HCT116 (cell line): ENCODE results near the gene PRKN. TPM values are rescaled to one million over a fixed set of nuclear protein-coding genes. Genes with fewer than 3 reads are reported as not detected.

Experiments used
- ATAC-seq: fragments of 200-7000 bp; cut with Tn5 transposase; 2 replicates; pipeline ENCODE4 v1.9.1; 2020; ENCODE audit warnings: mild to moderate bottlenecking, moderate library complexity
- BruUV-seq: library from RNA; stranded (reverse); fragments of 400-500 nt; replicated peaks from 2 replicates; lab custom pipeline; 2021; lab: Mats Ljungman, UMichigan
- CTCF ChIA-PET: fragments of 300-600 bp; sonication (Branson Sonifier 250); formaldehyde crosslinking; loops from one replicate; lab custom pipeline; 2021; ENCODE audit warnings: antibody characterized with exemption; lab: Charles Lee
- POLR2A ChIA-PET: fragments of 300-600, 350-600 bp; sonication (Branson Sonifier 250); formaldehyde crosslinking; loops from one replicate; lab custom pipeline; 2021; ENCODE audit warnings: antibody characterized with exemption; lab: Charles Lee
- RAD21 ChIA-PET, 2 experiments: fragments of 300-600 bp; sonication (Branson Sonifier 250); formaldehyde crosslinking; loops; one replicate each; lab custom pipeline; 2023; ENCODE audit warnings: low total read pairs in 2 of 2; ENCODE audit not compliant: uncharacterized antibody in 2 of 2, unreplicated experiment in 2 of 2, low non-redundant PET in 1 of 2; lab: Charles Lee
- DNase-seq: peaks from one replicate; pipeline ENCODE4 v3.0.0-alpha.2; 2010; ENCODE audit warnings: low read depth, low spot score
- H2AFZ ChIP-seq: fragments of 200-600 bp; shearing (Covaris generic), sonication (generic); 2 replicates; pipeline ENCODE4 v1.6.1; 2017; ENCODE audit warnings: low read depth, mixed run types, mixed read lengths, antibody characterized with exemption, low read length; ENCODE audit not compliant: poor library complexity, severe bottlenecking
- H3K27ac ChIP-seq: 2 replicates; pipeline ENCODE4 v1.5.1; 2012; ENCODE audit warnings: low read depth, low read length
- H3K27me3 ChIP-seq: fragments of 200-600 bp; sonication (generic); 2 replicates; pipeline ENCODE4 v1.6.1; 2016; ENCODE audit warnings: mixed run types, low read length, mixed read lengths; ENCODE audit not compliant: insufficient read depth
- H3K36me3 ChIP-seq, 2 experiments: fragments of 200-500 bp in 1 of 2; fragments of 200-600 bp in 1 of 2; sonication (Bioruptor generic) in 1 of 2; sonication (generic) in 1 of 2; 2 replicates each; pipeline versions ENCODE4 v1.5.1 to v1.6.1; 2014 to 2016; ENCODE audit warnings: low read length in 2 of 2, inconsistent platforms in 1 of 2, mixed read lengths in 1 of 2, mixed run types in 1 of 2; ENCODE audit not compliant: insufficient read depth in 2 of 2, control insufficient read depth in 1 of 2
- H3K4me1 ChIP-seq, 2 experiments: fragments of 200-600 bp in 1 of 2; sonication (generic) in 1 of 2; 2 replicates each; pipeline versions ENCODE4 v1.5.1 to v1.6.1; 2012 to 2017; ENCODE audit warnings: low read length in 2 of 2, inconsistent platforms in 1 of 2, mild to moderate bottlenecking in 1 of 2, mixed read lengths in 1 of 2, mixed run types in 1 of 2, moderate library complexity in 1 of 2; ENCODE audit not compliant: insufficient read depth in 2 of 2, control insufficient read depth in 1 of 2
- H3K4me2 ChIP-seq: fragments of 200-600 bp; sonication (generic); 2 replicates; pipeline ENCODE4 v1.6.1; 2017; ENCODE audit warnings: mixed run types, low read length, mixed read lengths
- H3K4me3 ChIP-seq, 2 experiments: fragments of 200-600 bp in 1 of 2; sonication (generic) in 1 of 2; replicated peaks in 1 of 2; 2 replicates each; pipeline ENCODE4 v1.5.1; 2011 to 2016; ENCODE audit warnings: low read length in 2 of 2, control low read depth in 1 of 2, low read depth in 1 of 2, mild to moderate bottlenecking in 1 of 2, mixed read lengths in 1 of 2, mixed run types in 1 of 2
- H3K79me2 ChIP-seq: fragments of 200-600 bp; sonication (generic); 2 replicates; pipeline ENCODE4 v1.6.1; 2017; ENCODE audit warnings: mild to moderate bottlenecking, mixed run types, low read length, moderate library complexity, mixed read lengths; ENCODE audit not compliant: insufficient read depth
- H3K9ac ChIP-seq: fragments of 200-600 bp; sonication (generic); 2 replicates; pipeline ENCODE4 v1.6.1; 2016; ENCODE audit warnings: low read length, mixed read lengths
- H3K9me2 ChIP-seq: fragments of 200-600 bp; sonication (generic), shearing (Covaris generic); 2 replicates; pipeline ENCODE4 v1.6.1; 2017; ENCODE audit warnings: mixed run types, mild to moderate bottlenecking, moderate library complexity; ENCODE audit not compliant: insufficient read depth
- H3K9me3 ChIP-seq, 2 experiments: fragments of 200-500 bp in 1 of 2; fragments of 200-600 bp in 1 of 2; sonication (Bioruptor generic) in 1 of 2; sonication (generic) in 1 of 2; 2 replicates each; pipeline ENCODE4 v1.6.1; 2014 to 2017; ENCODE audit warnings: low read length in 2 of 2, mixed read lengths in 2 of 2, inconsistent platforms in 1 of 2, low read depth in 1 of 2, mild to moderate bottlenecking in 1 of 2, mixed run types in 1 of 2, moderate library complexity in 1 of 2; ENCODE audit not compliant: control insufficient read depth in 1 of 2, insufficient read depth in 1 of 2
- H4K20me1 ChIP-seq: fragments of 200-600 bp; sonication (generic), shearing (Covaris generic); 2 replicates; pipeline ENCODE4 v1.6.1; 2017; ENCODE audit warnings: mixed run types, mild to moderate bottlenecking, moderate library complexity; ENCODE audit not compliant: insufficient read depth
- CBX3 ChIP-seq: IDR thresholded peaks from 2 replicates; pipeline ENCODE4 v1.6.1; 2012; ENCODE audit warnings: low read depth
- CEBPB ChIP-seq: IDR thresholded peaks from 2 replicates; pipeline ENCODE4 v1.6.1; 2012; ENCODE audit warnings: low read depth
- ELF1 ChIP-seq: IDR thresholded peaks from 2 replicates; pipeline ENCODE4 v1.6.1; 2012; ENCODE audit warnings: low read depth, borderline replicate concordance
- EZH2 ChIP-seq: fragments of 200-600 bp; sonication (generic); IDR thresholded peaks from 2 replicates; pipeline ENCODE4 v1.6.1; 2017; ENCODE audit warnings: antibody characterized with exemption, mixed run types
- FOSL1 ChIP-seq: IDR thresholded peaks from 2 replicates; pipeline ENCODE4 v1.6.1; 2012; ENCODE audit warnings: low read depth
- POLR2A ChIP-seq: IDR thresholded peaks from 2 replicates; pipeline ENCODE4 v1.7.0; 2011; ENCODE audit warnings: borderline replicate concordance; ENCODE audit not compliant: insufficient read depth, insufficient read length; ENCODE audit errors: extremely low read depth
- RAD21 ChIP-seq: IDR thresholded peaks from 2 replicates; pipeline ENCODE4 v1.6.1; 2012; ENCODE audit warnings: low read depth, mild to moderate bottlenecking
- SP1 ChIP-seq: IDR thresholded peaks from 2 replicates; pipeline ENCODE4 v1.6.1; 2012; ENCODE audit warnings: low read depth
- TCF7L2 ChIP-seq: IDR thresholded peaks from 2 replicates; pipeline ENCODE4 v1.7.0; 2011; ENCODE audit warnings: borderline replicate concordance, inconsistent platforms; ENCODE audit not compliant: insufficient read depth, insufficient read length; ENCODE audit errors: extremely low read depth
- ZFX ChIP-seq: fragments of 450-650 bp; IDR thresholded peaks from 2 replicates; pipeline ENCODE4 v1.6.1; 2017
- intact Hi-C: fragments of 100-400 bp; cut with micrococcal nuclease; formaldehyde crosslinking; loops from 2 replicates; pipeline ENCODE4 v1.10.0; 2022
- total RNA-seq: library from RNA; stranded (reverse); gene quantifications from one replicate; pipeline ENCODE4 v1.2.1, GENCODE V29; 2021; ENCODE audit not compliant: unreplicated experiment
- TF ChIP-seq, protein P1 (sequence below): IDR thresholded peaks from 2 replicates; pipeline ENCODE4 v1.6.1; 2012; ENCODE audit warnings: low read depth
- TF ChIP-seq, protein P2 (sequence below): IDR thresholded peaks from 2 replicates; pipeline ENCODE4 v1.6.1; 2012
- TF ChIP-seq, protein P3 (sequence below): IDR thresholded peaks from 2 replicates; pipeline ENCODE4 v1.6.1; 2011; ENCODE audit warnings: mild to moderate bottlenecking, low read length, moderate library complexity; ENCODE audit not compliant: insufficient replicate concordance; ENCODE audit errors: extremely low read depth

Gene PRKN
- total RNA-seq, 1 experiment from 2014 or later = 2.6 TPM

DNA sequence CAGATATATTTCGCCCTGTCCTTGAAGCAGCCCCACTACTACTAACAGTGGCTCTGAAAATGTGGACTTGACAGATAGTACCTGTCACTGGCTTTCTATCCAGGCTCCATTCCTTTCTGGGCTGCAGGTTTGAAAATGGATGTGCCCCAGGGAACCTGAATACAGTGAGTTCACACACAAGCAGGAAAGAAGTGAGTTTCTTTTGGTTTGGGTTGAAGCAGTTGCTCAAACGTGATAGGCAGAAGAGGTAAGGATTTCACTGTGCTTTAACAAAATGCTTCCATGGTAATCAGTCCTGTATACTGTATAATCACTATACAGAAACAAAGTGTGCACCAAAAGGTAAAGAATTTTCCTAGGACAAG is 382.9 kb downstream of the PRKN start:
- TF ChIP-seq RAD21 (no peak), CEBPB (no peak), ELF1 (no peak)
- TF ChIP-seq, protein P1, sequence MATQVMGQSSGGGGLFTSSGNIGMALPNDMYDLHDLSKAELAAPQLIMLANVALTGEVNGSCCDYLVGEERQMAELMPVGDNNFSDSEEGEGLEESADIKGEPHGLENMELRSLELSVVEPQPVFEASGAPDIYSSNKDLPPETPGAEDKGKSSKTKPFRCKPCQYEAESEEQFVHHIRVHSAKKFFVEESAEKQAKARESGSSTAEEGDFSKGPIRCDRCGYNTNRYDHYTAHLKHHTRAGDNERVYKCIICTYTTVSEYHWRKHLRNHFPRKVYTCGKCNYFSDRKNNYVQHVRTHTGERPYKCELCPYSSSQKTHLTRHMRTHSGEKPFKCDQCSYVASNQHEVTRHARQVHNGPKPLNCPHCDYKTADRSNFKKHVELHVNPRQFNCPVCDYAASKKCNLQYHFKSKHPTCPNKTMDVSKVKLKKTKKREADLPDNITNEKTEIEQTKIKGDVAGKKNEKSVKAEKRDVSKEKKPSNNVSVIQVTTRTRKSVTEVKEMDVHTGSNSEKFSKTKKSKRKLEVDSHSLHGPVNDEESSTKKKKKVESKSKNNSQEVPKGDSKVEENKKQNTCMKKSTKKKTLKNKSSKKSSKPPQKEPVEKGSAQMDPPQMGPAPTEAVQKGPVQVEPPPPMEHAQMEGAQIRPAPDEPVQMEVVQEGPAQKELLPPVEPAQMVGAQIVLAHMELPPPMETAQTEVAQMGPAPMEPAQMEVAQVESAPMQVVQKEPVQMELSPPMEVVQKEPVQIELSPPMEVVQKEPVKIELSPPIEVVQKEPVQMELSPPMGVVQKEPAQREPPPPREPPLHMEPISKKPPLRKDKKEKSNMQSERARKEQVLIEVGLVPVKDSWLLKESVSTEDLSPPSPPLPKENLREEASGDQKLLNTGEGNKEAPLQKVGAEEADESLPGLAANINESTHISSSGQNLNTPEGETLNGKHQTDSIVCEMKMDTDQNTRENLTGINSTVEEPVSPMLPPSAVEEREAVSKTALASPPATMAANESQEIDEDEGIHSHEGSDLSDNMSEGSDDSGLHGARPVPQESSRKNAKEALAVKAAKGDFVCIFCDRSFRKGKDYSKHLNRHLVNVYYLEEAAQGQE = no peak
- no peak overlapping the region for H3K9ac ChIP-seq
- DNase-seq = no peak
- ATAC-seq = no peak
- no peaks in the 10 kb centered on the region for H3K36me3 ChIP-seq
- H3K9me2 ChIP-seq = no peaks in the 10 kb centered on the region
- H2AFZ ChIP-seq = no peak overlapping the region
- CTCF ChIA-PET = no interaction called here
- H3K4me2 ChIP-seq = no peak overlapping the region
- no peaks in the 10 kb centered on the region for H3K79me2 ChIP-seq
- no peaks in the 10 kb centered on the region for H3K4me1 ChIP-seq
- intact Hi-C loops = no loop called here
- RAD21 ChIA-PET = no interaction called here
- no peaks in the 10 kb centered on the region for H4K20me1 ChIP-seq
- H3K9me3 ChIP-seq = no peaks in the 10 kb centered on the region
- no TSS peak for BruUV-seq
- H3K4me3 ChIP-seq = no peak overlapping the region
- H3K27me3 ChIP-seq = no peaks in the 10 kb centered on the region
- H3K27ac ChIP-seq = no peak overlapping the region
- POLR2A ChIA-PET = no interaction called here

DNA sequence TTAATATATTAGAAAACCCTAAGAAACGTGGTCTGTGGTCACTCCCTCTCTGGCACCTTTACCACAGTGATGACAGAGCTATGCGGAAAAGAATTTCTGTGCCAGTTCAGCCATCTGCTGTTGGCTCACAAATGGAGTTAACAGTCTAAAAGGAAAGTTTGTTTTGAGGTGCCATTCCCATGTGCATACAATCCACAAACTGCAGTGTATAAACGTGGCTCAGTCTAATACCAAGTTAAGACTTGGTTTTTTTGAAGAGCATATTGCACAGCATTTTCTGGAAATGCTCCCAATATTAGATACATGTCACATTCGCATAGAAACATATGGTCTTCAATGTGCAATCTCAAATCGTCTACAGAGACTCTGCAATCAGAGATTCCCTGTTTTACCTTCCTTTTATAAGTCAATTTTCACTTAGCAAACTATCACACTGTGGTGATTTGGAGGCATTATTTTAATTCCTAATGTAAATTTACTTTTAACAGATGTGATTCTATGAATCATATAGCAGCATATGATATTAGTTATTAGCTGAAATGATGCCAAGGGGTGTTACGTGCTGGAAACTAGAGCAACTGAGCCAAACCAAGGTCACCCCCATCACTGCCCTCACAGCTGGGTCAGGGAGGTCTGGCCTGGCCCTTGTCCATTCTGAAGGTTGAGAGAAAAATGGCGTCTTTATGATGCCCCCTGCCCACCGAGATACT is 383.5 kb downstream of the PRKN start:
- Histone ChIP-seq H3K36me3 (no peaks in the 10 kb centered on the region), H3K27ac (no peak overlapping the region), H2AFZ (no peak overlapping the region), H3K4me1 (no peaks in the 10 kb centered on the region), H3K27me3 (no peaks in the 10 kb centered on the region), H3K9me2 (no peaks in the 10 kb centered on the region), H4K20me1 (no peaks in the 10 kb centered on the region), H3K79me2 (no peaks in the 10 kb centered on the region), H3K4me2 (no peak overlapping the region), H3K4me3 (no peak overlapping the region), H3K9me3 (no peaks in the 10 kb centered on the region), H3K9ac (no peak overlapping the region)
- RAD21 ChIA-PET = no interaction called here
- no TSS peak for BruUV-seq
- DNase-seq (no peak), ATAC-seq (no peak)
- CTCF ChIA-PET = no interaction called here
- POLR2A ChIA-PET = no interaction called here
- intact Hi-C loops = no loop called here
- TF ChIP-seq, protein P2, sequence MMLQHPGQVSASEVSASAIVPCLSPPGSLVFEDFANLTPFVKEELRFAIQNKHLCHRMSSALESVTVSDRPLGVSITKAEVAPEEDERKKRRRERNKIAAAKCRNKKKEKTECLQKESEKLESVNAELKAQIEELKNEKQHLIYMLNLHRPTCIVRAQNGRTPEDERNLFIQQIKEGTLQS = no peak
- TF ChIP-seq POLR2A (no peak), SP1 (no peak), ZFX (no peak), CBX3 (no peak), EZH2 (no peak), TCF7L2 (no peak), FOSL1 (no peak)
- TF ChIP-seq, protein P3, sequence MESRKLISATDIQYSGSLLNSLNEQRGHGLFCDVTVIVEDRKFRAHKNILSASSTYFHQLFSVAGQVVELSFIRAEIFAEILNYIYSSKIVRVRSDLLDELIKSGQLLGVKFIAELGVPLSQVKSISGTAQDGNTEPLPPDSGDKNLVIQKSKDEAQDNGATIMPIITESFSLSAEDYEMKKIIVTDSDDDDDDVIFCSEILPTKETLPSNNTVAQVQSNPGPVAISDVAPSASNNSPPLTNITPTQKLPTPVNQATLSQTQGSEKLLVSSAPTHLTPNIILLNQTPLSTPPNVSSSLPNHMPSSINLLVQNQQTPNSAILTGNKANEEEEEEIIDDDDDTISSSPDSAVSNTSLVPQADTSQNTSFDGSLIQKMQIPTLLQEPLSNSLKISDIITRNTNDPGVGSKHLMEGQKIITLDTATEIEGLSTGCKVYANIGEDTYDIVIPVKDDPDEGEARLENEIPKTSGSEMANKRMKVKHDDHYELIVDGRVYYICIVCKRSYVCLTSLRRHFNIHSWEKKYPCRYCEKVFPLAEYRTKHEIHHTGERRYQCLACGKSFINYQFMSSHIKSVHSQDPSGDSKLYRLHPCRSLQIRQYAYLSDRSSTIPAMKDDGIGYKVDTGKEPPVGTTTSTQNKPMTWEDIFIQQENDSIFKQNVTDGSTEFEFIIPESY = no peak
